Measurements from ENCODE around the gene CAPN13. TPM values are rescaled to one million over a fixed set of nuclear protein-coding genes. Genes with fewer than 3 reads are reported as not detected.

CAPN13 gene
- total RNA-seq, result 1 to 10 TPM; 2.2 to 2.7 TPM
- polyA plus RNA-seq (ENCODE audit: insufficient read depth, low read depth, low replicate concordance), result 0.57 TPM
- long read RNA-seq, donor 1, result 0 reads
- long read RNA-seq, donor 2, result 0 reads

- H3K4me3 ChIP-seq, result no peak within 1 kb of the TSS
- no peaks in the 10 kb centered on the region for H3K27me3 ChIP-seq
- TF ChIP-seq POLR2A (IDR thresholded peaks at IDR 0.05), result no peak
- no peak for TF ChIP-seq CTCF (IDR thresholded peaks at IDR 0.05)
- no peaks in the 10 kb centered on the region for H3K9me3 ChIP-seq
- no peaks in the 10 kb centered on the region for H3K36me3 ChIP-seq (ENCODE audit: low read depth, missing control alignments)
- no peak within 1 kb of the TSS for H3K27ac ChIP-seq
- H3K4me1 ChIP-seq, result no peaks in the 10 kb centered on the region
- WGBS, 2 donors, result 63 to 75% methylated on average over 3 to 6 of the region's 6 CpGs
- no peak for DNase-seq
- intact Hi-C loops (cut with DNase I; ENCODE audit: low total_unique reads), result no loop called here
Measured at GRCh38 chr2:30807249-30807648, at the start of gene CAPN13. TSS of gene CAPN13 (minus strand) at chr2:30807446. CDS start at chr2:30787325, 20,121 bp downstream.

- Histone ChIP-seq H3K27me3 (no peaks in the 10 kb centered on the region), H3K9me3 (no peaks in the 10 kb centered on the region), H3K27ac (no peak overlapping the region), H3K4me3 (no peak overlapping the region), H3K36me3 (ENCODE audit: low read depth, missing control alignments) (no peaks in the 10 kb centered on the region), H3K4me1 (no peaks in the 10 kb centered on the region)
- no peak for TF ChIP-seq POLR2A (IDR thresholded peaks at IDR 0.05)
- no peak for TF ChIP-seq CTCF (IDR thresholded peaks at IDR 0.05)
- intact Hi-C loops (cut with DNase I; ENCODE audit: low total_unique reads), result no loop called here
- DNase-seq, result no peak
Measured at GRCh38 chr2:30847841-30848240, 40.6 kb upstream of the CAPN13 start.

- H3K4me1 ChIP-seq, result no peaks in the 10 kb centered on the region
- no peaks in the 10 kb centered on the region for H3K9me3 ChIP-seq
- intact Hi-C loops (cut with DNase I; ENCODE audit: low total_unique reads), result no loop called here
- DNase-seq, result no peak
- TF ChIP-seq POLR2A (IDR thresholded peaks at IDR 0.05) (no peak), CTCF (IDR thresholded peaks at IDR 0.05) (no peak)
- H3K4me3 ChIP-seq, result no peak overlapping the region
- no peak overlapping the region for H3K27ac ChIP-seq
- H3K36me3 ChIP-seq (ENCODE audit: low read depth, missing control alignments), result no peaks in the 10 kb centered on the region
- no peaks in the 10 kb centered on the region for H3K27me3 ChIP-seq
- WGBS, 2 donors, result 75% methylated on average over 1 of the region's 1 CpG; no CpG with 5 or more reads in 1 of the 2 donors
Measured at GRCh38 chr2:30847329-30847728, 40.1 kb upstream of the CAPN13 start.

GRCh38 chr2:30828586-30828985, 21.3 kb upstream of the CAPN13 start:
- whole genome bisulfite sequencing, 2 donors, result 69 to 82% methylated on average over 1 of the region's 1 CpG
- no peaks in the 10 kb centered on the region for H3K27me3 ChIP-seq
- intact Hi-C loops (cut with DNase I; ENCODE audit: low total_unique reads), result no loop called here
- H3K4me1 ChIP-seq, result no peaks in the 10 kb centered on the region
- TF ChIP-seq CTCF (IDR thresholded peaks at IDR 0.05) (no peak), POLR2A (IDR thresholded peaks at IDR 0.05) (no peak)
- no peaks in the 10 kb centered on the region for H3K36me3 ChIP-seq (ENCODE audit: low read depth, missing control alignments)
- H3K9me3 ChIP-seq, result no peaks in the 10 kb centered on the region
- no peak overlapping the region for H3K27ac ChIP-seq
- DNase-seq, result no peak
- H3K4me3 ChIP-seq, result no peak overlapping the region

- no peak overlapping the region for H3K27ac ChIP-seq
- H3K4me1 ChIP-seq, result peaks cover 5% of the 10 kb centered on the region
- no peak for TF ChIP-seq POLR2A (IDR thresholded peaks at IDR 0.05)
- TF ChIP-seq CTCF (IDR thresholded peaks at IDR 0.05), result no peak
- WGBS, 2 donors, result 84 to 88% methylated on average over 3 of the region's 3 CpGs
- no peak for DNase-seq
- no peaks in the 10 kb centered on the region for H3K36me3 ChIP-seq (ENCODE audit: low read depth, missing control alignments)
- no peaks in the 10 kb centered on the region for H3K27me3 ChIP-seq
- intact Hi-C loops (cut with DNase I; ENCODE audit: low total_unique reads), result no loop called here
- H3K9me3 ChIP-seq, result no peaks in the 10 kb centered on the region
- no peak overlapping the region for H3K4me3 ChIP-seq
Measured at GRCh38 chr2:30826916-30827315, 19.7 kb upstream of the CAPN13 start.

All from testis (tissue), 5 donors.